K562 (cell line): ENCODE results near the gene KDM4F. TPM values are rescaled to one million over a fixed set of nuclear protein-coding genes. Genes with fewer than 3 reads are reported as not detected.
A peak's percentile ranks its signal among the peaks of the same experiment; 100 is the strongest.

Source experiments
- ARHGAP35 ChIP-seq: fragments of 450-650 bp; IDR thresholded peaks from 2 replicates; pipeline ENCODE4 v1.6.1; 2018; ENCODE audit not compliant: partially characterized antibody
- ARNT ChIP-seq, 2 experiments: fragments of 450-650 bp; IDR thresholded peaks; 2 replicates each; pipeline ENCODE4 v1.6.1; 2016; ENCODE audit warnings: mild to moderate bottlenecking in 1 of 2
- CHD2 ChIP-seq: IDR thresholded peaks from 2 replicates; pipeline ENCODE4 v1.6.1; 2011; ENCODE audit warnings: low read depth, low read length
- GATAD2A ChIP-seq: fragments of 450-650 bp; IDR thresholded peaks from 2 replicates; pipeline ENCODE4 v1.6.1; 2017
- MXI1 ChIP-seq: IDR thresholded peaks from 2 replicates; pipeline ENCODE4 v1.6.1; 2011; ENCODE audit warnings: low read depth, mild to moderate bottlenecking, improper control_type of control experiment, low read length
- SIRT6 ChIP-seq: IDR thresholded peaks from one replicate; pipeline ENCODE4 v1.6.1; 2012; ENCODE audit warnings: low read depth, mild to moderate bottlenecking, control low read depth, inconsistent platforms, low read length, moderate library complexity
- SP1 ChIP-seq: sonication (generic); formaldehyde crosslinking; IDR thresholded peaks from 2 replicates; pipeline ENCODE4 v1.8.1; 2022; ENCODE audit warnings: mild to moderate bottlenecking, missing genetic modification reagents
- SRSF9 ChIP-seq: fragments of 200-400 bp; formaldehyde crosslinking; IDR thresholded peaks from 2 replicates; pipeline ENCODE4 v1.6.1; 2017; ENCODE audit warnings: low read depth, low read length, borderline replicate concordance
- TAF1 ChIP-seq: IDR thresholded peaks from 2 replicates; pipeline ENCODE4 v1.6.1; 2011; ENCODE audit warnings: mild to moderate bottlenecking, low read length, moderate library complexity; ENCODE audit not compliant: insufficient read depth, control insufficient read depth, severe bottlenecking; ENCODE audit errors: extremely low read depth
- ZNF134 ChIP-seq: fragments of 250-450 bp; sonication (Bioruptor Pico); conservative IDR thresholded peaks from 2 replicates; pipeline ENCODE4 v1.4.0; 2020
- polyA plus RNA-seq, 8 experiments: library from polyadenylated mRNA; depleted of rRNA in 4 of 8; stranded (reverse) in 5 of 8; unstranded in 3 of 8; fragments of >200 nt; fragmentation: Nextera tagmentation in 2 of 8; fragmentation: Illumina TruSeq in 1 of 8; extraction: Ambion mirVana in 2 of 8; extraction: Trizol in 1 of 8; gene quantifications; 2 replicates each; pipeline versions ENCODE4 v1.2.1 to v1.2.3, GENCODE V29; 2011 to 2014; ENCODE audit warnings: inconsistent platforms in 1 of 8, missing spikeins in 1 of 8
- total RNA-seq, 7 experiments: library from RNA; depleted of rRNA in 6 of 7; stranded (reverse); fragments of >200 nt in 6 of 7; fragmentation: Illumina TruSeq in 2 of 7; extraction: Trizol in 2 of 7; gene quantifications; 2 replicates each; pipeline versions ENCODE4 v1.2.1 to v1.2.3, GENCODE V29; 2011 to 2021; ENCODE audit warnings: low replicate concordance in 1 of 7
- TF ChIP-seq, protein P1 (sequence below): sonication (generic); formaldehyde crosslinking; IDR thresholded peaks from 2 replicates; pipeline ENCODE4 v1.8.1; 2023; ENCODE audit warnings: mild to moderate bottlenecking, missing genetic modification reagents
- TF ChIP-seq, protein P2 (sequence below): fragments of 250-450 bp; sonication (Bioruptor Pico); IDR thresholded peaks from 2 replicates; pipeline ENCODE4 v1.5.1; 2021; ENCODE audit warnings: mild to moderate bottlenecking
- TF ChIP-seq, protein P3 (sequence below): IDR thresholded peaks from 2 replicates; pipeline ENCODE4 v1.6.1; 2011; ENCODE audit warnings: borderline replicate concordance, low read depth, mild to moderate bottlenecking, moderate library complexity, low read length; ENCODE audit not compliant: insufficient read depth, poor library complexity, severe bottlenecking
- TF ChIP-seq, protein P4 (sequence below): sonication (generic); formaldehyde crosslinking; IDR thresholded peaks from 2 replicates; pipeline ENCODE4 v1.8.0; 2023; ENCODE audit warnings: mild to moderate bottlenecking, missing genetic modification reagents
- TF ChIP-seq, protein P5 (sequence below): sonication (generic); formaldehyde crosslinking; IDR thresholded peaks from 2 replicates; pipeline ENCODE4 v1.5.0; 2020; ENCODE audit warnings: missing genetic modification reagents
- TF ChIP-seq, protein P6 (sequence below), 2 experiments: fragments of 450-650 bp in 1 of 2; sonication (generic) in 1 of 2; formaldehyde crosslinking in 1 of 2; IDR thresholded peaks in 1 of 2; conservative IDR thresholded peaks in 1 of 2; 2 replicates each; pipeline versions ENCODE4 v1.6.1 to v1.8.1; 2016 to 2023; ENCODE audit warnings: mild to moderate bottlenecking in 2 of 2, moderate library complexity in 2 of 2, inconsistent platforms in 1 of 2, missing genetic modification reagents in 1 of 2

Gene KDM4F
- total and polyA plus RNA-seq, 9 of the 15 experiments (the other 6 are each of a cell fraction or from before 2014, with no cell fraction given), result not detected

DNA sequence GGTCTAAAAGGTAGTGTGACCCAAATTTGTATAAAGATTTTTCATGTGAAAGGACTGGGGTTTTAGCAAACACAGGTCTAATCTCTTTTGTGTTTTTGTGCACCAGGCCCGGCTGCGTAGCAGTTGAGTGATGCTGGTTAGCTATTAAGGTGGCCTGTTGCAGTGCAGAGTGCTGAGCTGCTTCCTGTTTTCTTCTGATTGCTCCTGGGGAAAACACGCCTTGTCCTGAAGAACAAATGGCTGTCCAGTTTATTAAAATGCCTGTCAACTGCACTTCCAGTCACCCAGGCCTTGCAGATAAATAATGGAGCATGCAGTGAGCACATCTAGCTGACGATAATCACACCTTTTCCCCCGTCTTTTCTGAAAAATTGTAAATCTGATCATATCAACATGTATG, 19.3 kb downstream of the KDM4F start (continued):
- TF ChIP-seq TAF1 (peak; percentile 88), SRSF9 (no peak), SIRT6 (no peak), MXI1 (0 out of 2 replicates have a peak, but pooled peaks have one; percentile 74), GATAD2A (no peak), ARNT (IDR thresholded peaks at IDR 0.05) (no peak), CHD2 (0 out of 2 replicates have a peak, but pooled peaks have one; percentile 28), ZNF134 (CRISPR knock-in tag) (0 out of 2 replicates have a peak, but pooled peaks have one; percentile 17), SP1 (CRISPR knock-in tag) (0 out of 2 replicates have a peak, but pooled peaks have one; percentile 26), ARHGAP35 (no peak)
- TF ChIP-seq, protein P1, sequence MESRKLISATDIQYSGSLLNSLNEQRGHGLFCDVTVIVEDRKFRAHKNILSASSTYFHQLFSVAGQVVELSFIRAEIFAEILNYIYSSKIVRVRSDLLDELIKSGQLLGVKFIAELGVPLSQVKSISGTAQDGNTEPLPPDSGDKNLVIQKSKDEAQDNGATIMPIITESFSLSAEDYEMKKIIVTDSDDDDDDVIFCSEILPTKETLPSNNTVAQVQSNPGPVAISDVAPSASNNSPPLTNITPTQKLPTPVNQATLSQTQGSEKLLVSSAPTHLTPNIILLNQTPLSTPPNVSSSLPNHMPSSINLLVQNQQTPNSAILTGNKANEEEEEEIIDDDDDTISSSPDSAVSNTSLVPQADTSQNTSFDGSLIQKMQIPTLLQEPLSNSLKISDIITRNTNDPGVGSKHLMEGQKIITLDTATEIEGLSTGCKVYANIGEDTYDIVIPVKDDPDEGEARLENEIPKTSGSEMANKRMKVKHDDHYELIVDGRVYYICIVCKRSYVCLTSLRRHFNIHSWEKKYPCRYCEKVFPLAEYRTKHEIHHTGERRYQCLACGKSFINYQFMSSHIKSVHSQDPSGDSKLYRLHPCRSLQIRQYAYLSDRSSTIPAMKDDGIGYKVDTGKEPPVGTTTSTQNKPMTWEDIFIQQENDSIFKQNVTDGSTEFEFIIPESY (CRISPR knock-in tag), result no peak
- TF ChIP-seq, protein P2, sequence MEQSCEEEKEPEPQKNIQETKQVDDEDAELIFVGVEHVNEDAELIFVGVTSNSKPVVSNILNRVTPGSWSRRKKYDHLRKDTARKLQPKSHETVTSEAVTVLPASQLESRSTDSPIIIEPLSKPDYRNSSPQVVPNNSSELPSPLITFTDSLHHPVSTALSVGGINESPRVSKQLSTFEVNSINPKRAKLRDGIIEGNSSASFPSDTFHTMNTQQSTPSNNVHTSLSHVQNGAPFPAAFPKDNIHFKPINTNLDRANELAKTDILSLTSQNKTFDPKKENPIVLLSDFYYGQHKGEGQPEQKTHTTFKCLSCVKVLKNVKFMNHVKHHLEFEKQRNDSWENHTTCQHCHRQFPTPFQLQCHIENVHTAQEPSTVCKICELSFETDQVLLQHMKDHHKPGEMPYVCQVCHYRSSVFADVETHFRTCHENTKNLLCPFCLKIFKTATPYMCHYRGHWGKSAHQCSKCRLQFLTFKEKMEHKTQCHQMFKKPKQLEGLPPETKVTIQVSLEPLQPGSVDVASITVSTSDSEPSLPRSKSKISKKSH (CRISPR knock-in tag), result no peak
- TF ChIP-seq, protein P3, sequence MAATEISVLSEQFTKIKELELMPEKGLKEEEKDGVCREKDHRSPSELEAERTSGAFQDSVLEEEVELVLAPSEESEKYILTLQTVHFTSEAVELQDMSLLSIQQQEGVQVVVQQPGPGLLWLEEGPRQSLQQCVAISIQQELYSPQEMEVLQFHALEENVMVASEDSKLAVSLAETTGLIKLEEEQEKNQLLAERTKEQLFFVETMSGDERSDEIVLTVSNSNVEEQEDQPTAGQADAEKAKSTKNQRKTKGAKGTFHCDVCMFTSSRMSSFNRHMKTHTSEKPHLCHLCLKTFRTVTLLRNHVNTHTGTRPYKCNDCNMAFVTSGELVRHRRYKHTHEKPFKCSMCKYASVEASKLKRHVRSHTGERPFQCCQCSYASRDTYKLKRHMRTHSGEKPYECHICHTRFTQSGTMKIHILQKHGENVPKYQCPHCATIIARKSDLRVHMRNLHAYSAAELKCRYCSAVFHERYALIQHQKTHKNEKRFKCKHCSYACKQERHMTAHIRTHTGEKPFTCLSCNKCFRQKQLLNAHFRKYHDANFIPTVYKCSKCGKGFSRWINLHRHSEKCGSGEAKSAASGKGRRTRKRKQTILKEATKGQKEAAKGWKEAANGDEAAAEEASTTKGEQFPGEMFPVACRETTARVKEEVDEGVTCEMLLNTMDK, result no peak
- TF ChIP-seq, protein P4, sequence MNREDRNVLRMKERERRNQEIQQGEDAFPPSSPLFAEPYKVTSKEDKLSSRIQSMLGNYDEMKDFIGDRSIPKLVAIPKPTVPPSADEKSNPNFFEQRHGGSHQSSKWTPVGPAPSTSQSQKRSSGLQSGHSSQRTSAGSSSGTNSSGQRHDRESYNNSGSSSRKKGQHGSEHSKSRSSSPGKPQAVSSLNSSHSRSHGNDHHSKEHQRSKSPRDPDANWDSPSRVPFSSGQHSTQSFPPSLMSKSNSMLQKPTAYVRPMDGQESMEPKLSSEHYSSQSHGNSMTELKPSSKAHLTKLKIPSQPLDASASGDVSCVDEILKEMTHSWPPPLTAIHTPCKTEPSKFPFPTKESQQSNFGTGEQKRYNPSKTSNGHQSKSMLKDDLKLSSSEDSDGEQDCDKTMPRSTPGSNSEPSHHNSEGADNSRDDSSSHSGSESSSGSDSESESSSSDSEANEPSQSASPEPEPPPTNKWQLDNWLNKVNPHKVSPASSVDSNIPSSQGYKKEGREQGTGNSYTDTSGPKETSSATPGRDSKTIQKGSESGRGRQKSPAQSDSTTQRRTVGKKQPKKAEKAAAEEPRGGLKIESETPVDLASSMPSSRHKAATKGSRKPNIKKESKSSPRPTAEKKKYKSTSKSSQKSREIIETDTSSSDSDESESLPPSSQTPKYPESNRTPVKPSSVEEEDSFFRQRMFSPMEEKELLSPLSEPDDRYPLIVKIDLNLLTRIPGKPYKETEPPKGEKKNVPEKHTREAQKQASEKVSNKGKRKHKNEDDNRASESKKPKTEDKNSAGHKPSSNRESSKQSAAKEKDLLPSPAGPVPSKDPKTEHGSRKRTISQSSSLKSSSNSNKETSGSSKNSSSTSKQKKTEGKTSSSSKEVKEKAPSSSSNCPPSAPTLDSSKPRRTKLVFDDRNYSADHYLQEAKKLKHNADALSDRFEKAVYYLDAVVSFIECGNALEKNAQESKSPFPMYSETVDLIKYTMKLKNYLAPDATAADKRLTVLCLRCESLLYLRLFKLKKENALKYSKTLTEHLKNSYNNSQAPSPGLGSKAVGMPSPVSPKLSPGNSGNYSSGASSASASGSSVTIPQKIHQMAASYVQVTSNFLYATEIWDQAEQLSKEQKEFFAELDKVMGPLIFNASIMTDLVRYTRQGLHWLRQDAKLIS (CRISPR knock-in tag), result no peak
- TF ChIP-seq, protein P5, sequence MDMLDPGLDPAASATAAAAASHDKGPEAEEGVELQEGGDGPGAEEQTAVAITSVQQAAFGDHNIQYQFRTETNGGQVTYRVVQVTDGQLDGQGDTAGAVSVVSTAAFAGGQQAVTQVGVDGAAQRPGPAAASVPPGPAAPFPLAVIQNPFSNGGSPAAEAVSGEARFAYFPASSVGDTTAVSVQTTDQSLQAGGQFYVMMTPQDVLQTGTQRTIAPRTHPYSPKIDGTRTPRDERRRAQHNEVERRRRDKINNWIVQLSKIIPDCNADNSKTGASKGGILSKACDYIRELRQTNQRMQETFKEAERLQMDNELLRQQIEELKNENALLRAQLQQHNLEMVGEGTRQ (CRISPR knock-in tag), result no peak
- TF ChIP-seq, protein P6, sequence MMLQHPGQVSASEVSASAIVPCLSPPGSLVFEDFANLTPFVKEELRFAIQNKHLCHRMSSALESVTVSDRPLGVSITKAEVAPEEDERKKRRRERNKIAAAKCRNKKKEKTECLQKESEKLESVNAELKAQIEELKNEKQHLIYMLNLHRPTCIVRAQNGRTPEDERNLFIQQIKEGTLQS (IDR thresholded peaks at IDR 0.05), result peak; percentile 16; the same call in 1 of the 2 replicates
- TF ChIP-seq, protein P6 (CRISPR knock-in tag; conservative IDR thresholded peaks at IDR 0.05), result 0 out of 2 replicates have a peak, but pooled peaks have one; percentile 58
